ENCODE results near the gene SFSWAP.

The SFSWAP gene

GRCh38 chr12:131732996-131733615 is 22.2 kb downstream of the SFSWAP start:
- TF ChIP-seq YY1 (IDR thresholded peaks at IDR 0.05; ENCODE audit: low read depth) (no peak), ZBTB7A (IDR thresholded peaks at IDR 0.05; ENCODE audit: low read depth) (no peak), EGR1 (IDR thresholded peaks at IDR 0.05) (no peak)

GRCh38 chr12:131733874-131734273 is 23.0 kb downstream of the SFSWAP start:
- TF ChIP-seq FOXM1 (IDR thresholded peaks at IDR 0.05; ENCODE audit: borderline replicate concordance, low read depth) (no peak), REST (IDR thresholded peaks at IDR 0.05; ENCODE audit: low read depth) (no peak), ZBTB7A (IDR thresholded peaks at IDR 0.05; ENCODE audit: low read depth) (no peak), YY1 (IDR thresholded peaks at IDR 0.05; ENCODE audit: low read depth) (no peak), USF1 (IDR thresholded peaks at IDR 0.05) (no peak), RAD21 (IDR thresholded peaks at IDR 0.05; ENCODE audit: low read depth) (no peak), TCF12 (IDR thresholded peaks at IDR 0.05; ENCODE audit: low read depth) (no peak), MAX (IDR thresholded peaks at IDR 0.05) (no peak), TEAD4 (IDR thresholded peaks at IDR 0.05) (no peak), NFIC (IDR thresholded peaks at IDR 0.05) (no peak), TAF1 (IDR thresholded peaks at IDR 0.05; ENCODE audit: low read depth) (no peak), CEBPB (IDR thresholded peaks at IDR 0.05) (no peak), EGR1 (IDR thresholded peaks at IDR 0.05) (no peak), EP300 (IDR thresholded peaks at IDR 0.05; ENCODE audit: borderline replicate concordance) (no peak), CREB1 (IDR thresholded peaks at IDR 0.05; ENCODE audit: low read depth) (no peak)

- TF ChIP-seq TCF12 (IDR thresholded peaks at IDR 0.05; ENCODE audit: low read depth) = no peak
- no peak for TF ChIP-seq USF1 (IDR thresholded peaks at IDR 0.05)
- no peak for TF ChIP-seq ZBTB7A (IDR thresholded peaks at IDR 0.05; ENCODE audit: low read depth)
- no peak for TF ChIP-seq CEBPB (IDR thresholded peaks at IDR 0.05)
Measured at GRCh38 chr12:131734336-131735152, 23.7 kb downstream of the SFSWAP start.

- TF ChIP-seq CREB1 (IDR thresholded peaks at IDR 0.05; ENCODE audit: low read depth) = no peak
- no peak for TF ChIP-seq REST (IDR thresholded peaks at IDR 0.05; ENCODE audit: low read depth)
- TF ChIP-seq EGR1 (IDR thresholded peaks at IDR 0.05) = no peak
- TF ChIP-seq NFIC (IDR thresholded peaks at IDR 0.05) = no peak
- TF ChIP-seq ZBTB7A (IDR thresholded peaks at IDR 0.05; ENCODE audit: low read depth) = no peak
- TF ChIP-seq MAX (IDR thresholded peaks at IDR 0.05) = no peak
- TF ChIP-seq EP300 (IDR thresholded peaks at IDR 0.05; ENCODE audit: borderline replicate concordance) = no peak
- no peak for TF ChIP-seq USF1 (IDR thresholded peaks at IDR 0.05)
- TF ChIP-seq TAF1 (IDR thresholded peaks at IDR 0.05; ENCODE audit: low read depth) = no peak
- no peak for TF ChIP-seq TCF12 (IDR thresholded peaks at IDR 0.05; ENCODE audit: low read depth)
- no peak for TF ChIP-seq TEAD4 (IDR thresholded peaks at IDR 0.05)
- TF ChIP-seq YY1 (IDR thresholded peaks at IDR 0.05; ENCODE audit: low read depth) = no peak
- TF ChIP-seq CEBPB (IDR thresholded peaks at IDR 0.05) = no peak
Measured at GRCh38 chr12:131735153-131735456, 24.2 kb downstream of the SFSWAP start.

GRCh38 chr12:131735476-131736445 is 24.9 kb downstream of the SFSWAP start:
- TF ChIP-seq NFIC (IDR thresholded peaks at IDR 0.05) (no peak), YY1 (IDR thresholded peaks at IDR 0.05; ENCODE audit: low read depth) (no peak), FOXM1 (IDR thresholded peaks at IDR 0.05; ENCODE audit: borderline replicate concordance, low read depth) (no peak), EGR1 (IDR thresholded peaks at IDR 0.05) (no peak), RAD21 (IDR thresholded peaks at IDR 0.05; ENCODE audit: low read depth) (no peak), TCF12 (IDR thresholded peaks at IDR 0.05; ENCODE audit: low read depth) (no peak), TAF1 (IDR thresholded peaks at IDR 0.05; ENCODE audit: low read depth) (no peak), USF1 (IDR thresholded peaks at IDR 0.05) (no peak), REST (IDR thresholded peaks at IDR 0.05; ENCODE audit: low read depth) (no peak), ZBTB7A (IDR thresholded peaks at IDR 0.05; ENCODE audit: low read depth) (no peak), EP300 (IDR thresholded peaks at IDR 0.05; ENCODE audit: borderline replicate concordance) (no peak), TEAD4 (IDR thresholded peaks at IDR 0.05) (no peak), CREB1 (IDR thresholded peaks at IDR 0.05; ENCODE audit: low read depth) (no peak), CEBPB (IDR thresholded peaks at IDR 0.05) (no peak), MAX (IDR thresholded peaks at IDR 0.05) (no peak)

Measured in Ishikawa (cell line).